Cardiac fibroblast (primary cell): Measurements from ENCODE around the gene ATF6.

Experiments
- DNase-seq, 2 donors: peaks; one replicate each; pipeline versions ENCODE4 v3.0.0 to v3.0.0-alpha.2; 2010; ENCODE audit warnings: low read depth in 2 of 2
- H3K4me3 ChIP-seq, 2 donors: replicated peaks in 1 of 2; 1 replicate in 1 of 2; 2 replicates in 1 of 2; pipeline ENCODE4 v1.5.1; 2011; ENCODE audit warnings: low read depth in 2 of 2, low read length in 2 of 2, mild to moderate bottlenecking in 2 of 2, moderate library complexity in 1 of 2
- TF ChIP-seq, protein P1 (sequence below): IDR thresholded peaks from one replicate; pipeline ENCODE4 v1.5.1; 2011; ENCODE audit warnings: low read depth, mild to moderate bottlenecking, low read length, inconsistent platforms

Gene ATF6

DNA sequence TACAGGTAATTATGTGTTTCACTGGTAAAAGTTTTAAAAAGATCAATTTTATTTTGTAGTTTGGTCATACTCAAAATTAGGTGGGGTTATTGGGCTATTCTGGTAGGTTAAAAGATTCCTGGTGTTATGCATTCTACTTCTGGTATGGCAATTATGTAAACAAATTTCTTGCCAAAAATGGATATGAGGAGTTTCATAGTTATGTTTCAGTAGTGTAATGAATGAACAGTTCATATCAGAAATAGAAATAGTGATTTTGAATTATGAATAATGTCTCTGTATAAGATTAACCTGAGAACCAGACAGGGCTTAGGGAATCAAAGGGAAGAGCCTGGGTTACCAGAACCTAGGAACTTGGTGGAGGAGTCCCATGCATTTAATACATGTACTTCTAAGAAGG, 15.9 kb downstream of the ATF6 start:
- H3K4me3 ChIP-seq, result no peak overlapping the region
- DNase-seq, result peak in 1 of 2 donors; percentile 60
- TF ChIP-seq, protein P1, sequence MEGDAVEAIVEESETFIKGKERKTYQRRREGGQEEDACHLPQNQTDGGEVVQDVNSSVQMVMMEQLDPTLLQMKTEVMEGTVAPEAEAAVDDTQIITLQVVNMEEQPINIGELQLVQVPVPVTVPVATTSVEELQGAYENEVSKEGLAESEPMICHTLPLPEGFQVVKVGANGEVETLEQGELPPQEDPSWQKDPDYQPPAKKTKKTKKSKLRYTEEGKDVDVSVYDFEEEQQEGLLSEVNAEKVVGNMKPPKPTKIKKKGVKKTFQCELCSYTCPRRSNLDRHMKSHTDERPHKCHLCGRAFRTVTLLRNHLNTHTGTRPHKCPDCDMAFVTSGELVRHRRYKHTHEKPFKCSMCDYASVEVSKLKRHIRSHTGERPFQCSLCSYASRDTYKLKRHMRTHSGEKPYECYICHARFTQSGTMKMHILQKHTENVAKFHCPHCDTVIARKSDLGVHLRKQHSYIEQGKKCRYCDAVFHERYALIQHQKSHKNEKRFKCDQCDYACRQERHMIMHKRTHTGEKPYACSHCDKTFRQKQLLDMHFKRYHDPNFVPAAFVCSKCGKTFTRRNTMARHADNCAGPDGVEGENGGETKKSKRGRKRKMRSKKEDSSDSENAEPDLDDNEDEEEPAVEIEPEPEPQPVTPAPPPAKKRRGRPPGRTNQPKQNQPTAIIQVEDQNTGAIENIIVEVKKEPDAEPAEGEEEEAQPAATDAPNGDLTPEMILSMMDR, result no peak

DNA sequence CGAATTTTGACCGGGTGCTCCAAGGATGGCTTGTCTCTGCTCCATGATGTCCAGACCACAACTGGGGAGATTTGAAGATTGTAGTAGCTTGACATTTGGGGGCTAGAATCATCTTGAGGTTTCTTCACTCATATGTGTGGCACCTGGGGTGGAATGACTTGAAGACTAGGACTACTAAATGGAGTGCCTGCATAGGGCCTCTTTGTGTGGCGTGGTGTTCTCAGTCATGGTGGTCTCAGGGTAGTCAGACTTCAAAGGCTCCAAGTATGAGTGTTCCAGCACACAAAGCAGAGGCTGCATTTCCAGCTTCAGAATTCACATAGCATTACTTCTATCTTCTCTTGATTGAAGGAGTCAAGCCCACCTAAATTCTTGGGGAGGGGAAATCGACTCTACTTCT, 16.8 kb downstream of the ATF6 start:
- DNase-seq, result no peak
- TF ChIP-seq, protein P1, result no peak
- H3K4me3 ChIP-seq, result no peak overlapping the region

DNA sequence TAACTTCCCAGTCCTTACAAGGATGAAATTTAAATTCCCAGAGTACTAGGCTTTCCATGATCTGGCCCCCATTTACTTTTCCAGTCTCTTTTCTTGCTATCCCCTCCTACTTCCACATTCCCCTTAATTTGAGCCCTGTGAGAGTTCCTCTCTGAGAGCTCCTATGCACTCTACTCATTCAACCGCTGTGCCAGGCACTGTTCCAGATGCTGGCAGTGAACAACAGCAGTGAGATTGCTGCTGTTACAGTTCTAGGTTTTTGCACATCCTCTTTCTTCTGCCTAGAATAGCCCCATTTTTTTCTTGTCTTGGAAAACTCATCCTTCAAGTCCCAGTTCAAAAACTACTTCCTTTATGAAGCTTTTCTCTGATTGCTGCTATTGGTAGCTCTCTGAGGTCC, 18.8 kb downstream of the ATF6 start:
- no peak overlapping the region for H3K4me3 ChIP-seq
- TF ChIP-seq, protein P1, result no peak
- DNase-seq, result no peak

DNA sequence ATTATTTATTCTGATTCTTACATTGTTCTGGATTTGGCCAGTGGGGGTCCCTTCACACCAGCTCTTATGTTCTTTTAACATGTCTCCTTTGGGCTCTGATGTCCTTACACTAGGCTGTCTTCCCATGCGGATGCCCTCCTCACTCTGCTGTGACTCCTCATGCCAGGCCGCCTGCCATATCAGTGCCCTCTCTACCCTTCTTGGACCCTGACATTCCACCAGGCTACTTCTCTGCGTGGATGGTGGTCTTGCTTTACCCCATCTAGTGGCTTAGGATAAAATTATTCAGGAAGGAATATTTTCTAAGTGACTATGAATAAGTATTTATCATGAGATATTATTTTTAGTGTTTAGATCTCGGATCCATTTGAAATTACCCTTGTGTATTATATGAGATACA, 21.2 kb downstream of the ATF6 start:
- TF ChIP-seq, protein P1, result no peak
- DNase-seq, result no peak
- no peak overlapping the region for H3K4me3 ChIP-seq

DNA sequence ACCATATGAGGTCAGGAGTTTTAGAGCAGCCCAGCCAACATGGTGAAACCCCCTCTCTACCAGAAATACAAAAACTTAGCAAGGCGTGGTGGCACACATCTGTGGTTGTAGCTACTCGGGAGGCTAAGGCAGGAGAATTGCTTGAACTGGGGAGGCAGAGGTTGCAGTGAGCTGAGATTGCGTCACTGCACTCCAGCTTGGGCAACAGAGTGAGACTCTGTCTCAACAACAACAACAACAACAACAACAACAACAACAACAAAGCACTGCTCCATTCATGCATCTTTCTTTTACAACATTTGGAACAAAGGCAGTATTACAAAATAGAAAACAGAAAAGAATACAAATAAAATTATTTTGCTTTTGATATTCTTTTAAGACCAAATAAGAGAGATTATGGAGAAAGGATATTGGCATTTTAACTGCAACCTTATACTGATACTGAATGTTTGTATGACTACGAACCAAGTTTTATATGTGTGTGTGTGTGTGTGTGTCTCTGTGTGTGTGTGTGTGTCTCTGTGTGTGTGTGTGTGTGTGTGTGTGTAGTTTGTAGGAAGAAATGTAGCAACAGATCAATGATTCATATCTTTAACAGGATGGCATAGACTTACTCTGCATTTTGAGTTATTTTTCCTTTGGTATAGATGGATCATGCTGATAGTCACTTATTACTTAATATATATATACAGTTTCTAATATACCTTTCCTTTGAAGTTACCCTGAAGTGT, 24.6 kb downstream of the ATF6 start:
- no peak for DNase-seq
- TF ChIP-seq, protein P1, result no peak

DNA sequence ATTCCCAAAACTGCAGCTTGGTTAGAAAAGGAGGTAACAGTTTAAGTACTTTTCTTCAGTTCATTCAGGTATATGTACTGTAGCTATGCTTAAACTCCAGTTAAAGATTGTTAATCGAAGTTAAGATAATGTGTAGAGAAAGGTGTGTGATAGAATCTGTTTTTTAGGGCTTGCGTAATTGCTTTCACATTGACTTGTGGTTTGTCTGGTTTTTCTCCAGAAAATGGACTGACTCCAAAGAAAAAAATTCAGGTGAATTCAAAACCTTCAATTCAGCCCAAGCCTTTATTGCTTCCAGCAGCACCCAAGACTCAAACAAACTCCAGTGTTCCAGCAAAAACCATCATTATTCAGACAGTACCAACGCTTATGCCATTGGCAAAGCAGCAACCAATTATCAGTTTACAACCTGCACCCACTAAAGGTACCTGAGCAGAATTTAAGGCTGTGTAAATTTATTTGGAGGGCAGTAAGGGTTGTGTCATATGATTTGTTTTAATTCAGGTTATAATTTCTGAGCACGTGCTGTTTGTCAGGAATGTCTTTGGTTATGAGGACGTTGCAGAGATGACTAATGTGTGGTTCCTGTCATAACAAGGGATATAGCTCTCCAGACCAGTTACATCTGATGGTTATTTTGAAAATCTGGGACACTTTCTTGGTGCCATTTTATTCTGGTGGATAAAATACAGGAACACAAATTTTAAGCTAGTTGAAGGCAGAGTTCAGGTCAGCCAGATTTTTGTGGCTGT, 26.0 kb downstream of the ATF6 start:
- peak; percentile 13 to 56 for DNase-seq
- H3K4me3 ChIP-seq, result no peak overlapping the region
- TF ChIP-seq, protein P1, result no peak

More for the DNA sequence above, 24.6 kb downstream of the ATF6 start:
- H3K4me3 ChIP-seq, result no peak overlapping the region
